SKM-1 (cell line): Measurements from ENCODE around the gene TENT4B.
"Not testable (repeated sequence)": the region's sequence is repeated elsewhere in the genome, so short reads cannot be mapped to it uniquely, and the experiment has no call there.

Experiments
- DNase-seq: peaks from one replicate; lab custom pipeline; 2025; ENCODE audit not compliant: unreplicated experiment; lab: John Stamatoyannopoulos, UW

TENT4B gene

DNA sequence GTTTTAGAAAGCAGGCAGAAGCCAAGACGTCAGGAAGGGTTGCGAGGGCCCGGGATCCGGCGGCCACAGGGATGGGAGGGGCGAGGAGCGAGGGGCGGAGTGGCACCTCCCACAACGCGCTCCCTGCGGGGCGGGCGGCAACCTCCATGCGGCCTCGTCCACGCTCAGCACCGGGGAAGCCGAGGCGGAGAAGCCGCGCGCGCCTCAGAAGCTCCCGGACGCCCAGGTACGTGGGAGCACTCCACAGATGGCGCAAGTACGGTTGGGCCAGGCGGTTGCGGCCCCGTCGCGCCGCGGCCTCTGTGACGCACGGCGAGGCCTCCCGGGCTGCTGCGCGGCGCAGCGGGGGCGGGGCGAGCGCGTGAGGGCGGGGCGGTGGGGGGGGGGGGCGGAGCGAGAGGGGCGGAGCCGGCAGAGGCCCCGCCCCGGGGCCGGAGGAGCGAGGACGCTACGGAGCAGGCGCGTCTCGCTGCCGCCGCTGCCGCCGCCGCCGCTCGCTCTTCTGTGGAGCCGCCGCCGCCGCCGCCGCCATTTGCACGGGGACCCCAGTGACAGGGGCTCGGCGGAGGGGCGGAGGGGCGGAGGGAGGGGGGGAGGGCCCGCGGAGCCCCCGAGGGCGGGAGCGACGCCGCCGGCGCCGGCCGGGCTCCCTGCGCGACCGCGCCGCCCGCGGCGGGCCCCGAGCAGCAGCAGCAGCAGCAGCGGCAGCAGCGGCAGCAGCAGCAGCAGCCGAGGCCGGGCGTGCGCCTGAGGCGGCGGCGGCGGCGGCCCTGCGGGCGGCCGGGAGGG, at the start of gene TENT4B:
TENT4B (plus strand) TSS at position 500 of the 789 bp plus-strand sequence. CDS start 316 bp downstream, outside the sequence.
- peak; percentile 68 for DNase-seq

DNA sequence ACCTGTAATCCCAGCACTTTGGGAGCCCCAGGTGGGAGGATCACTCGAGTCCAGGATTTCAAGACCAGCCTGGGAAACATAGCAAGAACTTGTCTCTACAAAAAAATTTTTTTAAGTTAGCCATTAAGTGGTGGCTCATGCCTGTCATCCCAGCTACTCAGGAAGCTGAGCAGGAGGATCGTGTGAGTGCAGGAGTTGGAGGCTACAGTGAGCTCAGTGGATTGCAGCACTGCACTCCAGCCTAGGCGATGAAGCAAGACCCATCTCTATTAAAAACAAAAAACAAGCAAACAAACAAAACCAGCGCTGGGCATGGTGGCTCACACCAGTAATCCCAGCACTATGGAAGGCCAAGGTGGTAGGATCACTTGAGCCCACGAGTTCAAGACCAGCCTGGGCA, 49.3 kb upstream of the TENT4B start:
- no peak for DNase-seq

GRCh38 chr16:50114357-50115129, 38.6 kb upstream of the TENT4B start:
- DNase-seq: no peak

DNA sequence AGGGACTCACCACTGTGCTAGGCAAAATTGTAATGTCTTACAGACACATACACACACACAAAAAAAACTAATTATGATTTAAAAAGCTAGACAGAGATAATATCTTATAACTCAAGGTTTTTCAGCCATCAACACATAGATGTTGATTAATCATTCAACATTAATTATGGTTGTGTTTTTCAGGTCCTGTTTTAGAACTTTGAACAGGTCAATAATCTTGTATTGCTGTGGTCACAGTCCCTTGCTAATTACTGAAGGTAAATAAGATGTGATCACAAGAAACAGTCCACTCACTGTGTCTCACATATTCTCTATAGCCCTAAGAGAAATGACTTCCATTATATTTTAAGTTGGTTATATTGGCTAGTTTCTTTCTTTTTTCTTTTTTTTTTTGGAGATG, 32.4 kb upstream of the TENT4B start:
- DNase-seq: no peak

DNA sequence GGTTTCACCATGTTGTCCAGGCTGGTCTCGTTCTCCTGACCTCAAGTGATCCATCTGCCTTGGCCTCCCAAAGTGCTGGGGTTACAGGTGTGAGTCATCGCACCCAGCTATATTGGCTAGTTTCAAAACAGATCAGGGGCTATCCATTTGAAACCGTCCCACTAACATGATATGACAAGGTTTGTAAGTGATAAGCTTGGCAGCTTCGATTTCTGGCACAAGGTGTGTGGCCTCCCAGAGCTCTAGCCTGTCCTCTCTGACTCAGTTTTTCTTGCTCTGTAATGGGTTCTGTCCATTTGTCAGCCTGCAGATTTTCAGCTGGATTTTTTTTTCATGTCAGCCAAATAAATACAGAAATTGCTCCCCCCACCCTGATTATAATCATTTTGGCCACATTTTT, 31.8 kb upstream of the TENT4B start:
- DNase-seq: no peak

GRCh38 chr16:50121721-50122445, 31.2 kb upstream of the TENT4B start:
- DNase-seq: no peak

DNA sequence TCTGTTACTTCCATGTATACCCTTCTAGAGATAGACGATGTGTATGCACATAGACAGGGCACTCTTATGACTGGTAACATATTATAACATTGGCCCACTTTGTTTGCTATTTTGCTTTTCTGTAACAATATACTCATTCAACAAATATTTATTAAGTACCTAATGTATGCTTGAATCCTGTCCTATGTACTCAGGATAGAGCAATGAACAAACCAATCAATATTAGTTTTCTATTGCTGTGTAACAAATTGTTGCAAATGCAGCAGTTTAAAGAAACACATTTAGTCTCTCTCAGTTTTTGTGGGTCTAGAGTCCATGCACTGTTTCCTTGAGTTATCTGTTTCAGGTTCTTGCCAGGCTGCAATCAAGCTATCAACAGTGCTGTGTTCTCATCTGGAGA, 29.7 kb upstream of the TENT4B start:
- DNase-seq: no peak

DNA sequence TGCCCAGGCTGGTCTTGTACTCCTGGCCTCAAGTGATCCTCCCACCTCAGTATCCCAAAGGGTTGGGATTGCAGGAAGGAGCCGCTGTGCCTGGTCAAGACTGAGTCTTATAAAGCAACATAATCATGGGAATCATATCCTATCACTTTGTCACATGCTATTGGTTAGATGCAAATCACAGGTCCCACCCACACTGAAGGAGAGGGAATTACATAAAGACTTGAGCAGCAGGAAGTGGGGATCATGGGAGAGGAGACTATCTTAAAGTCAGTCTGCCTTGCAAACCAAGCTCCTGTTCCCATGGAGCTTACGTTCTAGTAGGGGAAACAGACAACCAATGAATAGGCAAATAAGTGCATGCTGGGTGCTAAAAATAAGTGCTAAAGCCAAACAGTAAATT, 28.3 kb upstream of the TENT4B start:
- DNase-seq: no peak

DNA sequence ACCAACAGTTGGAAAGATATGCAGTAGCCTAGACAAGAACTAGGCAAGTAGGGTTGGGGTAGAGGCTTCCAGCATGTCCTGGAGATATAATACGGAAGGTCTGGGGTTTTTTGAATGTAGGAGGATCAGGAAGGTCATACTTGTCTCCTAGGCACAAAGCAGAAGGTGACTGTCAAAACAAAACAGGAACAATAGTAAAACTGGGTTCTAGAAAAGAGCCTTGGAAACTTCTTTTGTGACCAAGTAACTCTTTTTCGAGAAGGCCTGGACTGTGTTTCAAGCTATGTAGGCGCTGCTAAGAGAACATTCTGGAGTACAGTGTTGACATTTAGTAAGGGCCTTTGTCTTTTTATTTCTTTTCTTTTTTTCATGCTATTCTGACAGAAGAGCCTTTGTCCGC, 26.9 kb upstream of the TENT4B start:
- DNase-seq: no peak

GRCh38 chr16:50132571-50132970, 20.5 kb upstream of the TENT4B start:
- DNase-seq: not testable (repeated sequence)

DNA sequence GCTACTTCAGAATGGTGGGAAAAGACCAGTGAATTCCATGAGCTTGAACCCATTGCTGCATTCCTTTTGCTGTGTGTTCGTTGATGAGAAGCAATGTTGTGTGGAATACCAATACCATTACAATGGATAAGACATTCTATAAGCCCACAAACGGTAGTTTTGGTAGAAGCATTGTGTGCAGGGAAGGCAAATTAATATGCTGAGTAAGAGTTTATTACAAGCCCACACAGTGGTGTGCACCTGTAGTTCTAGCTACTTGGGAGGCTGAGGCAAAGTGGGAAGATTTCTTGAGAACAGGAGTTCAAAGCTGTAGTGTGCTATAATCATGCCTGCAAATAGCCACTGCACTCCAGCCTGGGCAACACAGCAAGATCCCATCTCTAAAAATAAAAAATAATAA, 19.9 kb upstream of the TENT4B start:
- DNase-seq: no peak

- no peak for DNase-seq
Measured at GRCh38 chr16:50136399-50136798, 16.7 kb upstream of the TENT4B start.

DNA sequence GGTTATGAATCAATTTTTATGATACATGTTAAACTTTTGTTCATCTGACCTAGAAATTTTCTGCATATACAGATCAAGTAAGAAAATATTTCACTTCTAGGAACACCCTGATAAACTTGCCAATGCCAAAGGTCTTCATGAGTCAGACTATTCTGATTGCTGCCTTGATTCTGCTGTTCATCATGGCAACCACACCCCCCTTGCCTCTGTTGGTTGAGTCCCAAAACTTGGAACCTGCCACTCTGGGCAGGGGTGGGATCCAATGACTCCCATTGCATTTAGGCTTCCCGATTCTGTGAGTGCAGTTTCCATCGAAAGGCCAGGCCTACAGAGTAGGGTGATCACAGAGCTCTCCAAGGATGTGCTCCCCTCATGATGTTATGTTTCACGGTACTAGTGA, 15.8 kb upstream of the TENT4B start:
- no peak for DNase-seq

DNA sequence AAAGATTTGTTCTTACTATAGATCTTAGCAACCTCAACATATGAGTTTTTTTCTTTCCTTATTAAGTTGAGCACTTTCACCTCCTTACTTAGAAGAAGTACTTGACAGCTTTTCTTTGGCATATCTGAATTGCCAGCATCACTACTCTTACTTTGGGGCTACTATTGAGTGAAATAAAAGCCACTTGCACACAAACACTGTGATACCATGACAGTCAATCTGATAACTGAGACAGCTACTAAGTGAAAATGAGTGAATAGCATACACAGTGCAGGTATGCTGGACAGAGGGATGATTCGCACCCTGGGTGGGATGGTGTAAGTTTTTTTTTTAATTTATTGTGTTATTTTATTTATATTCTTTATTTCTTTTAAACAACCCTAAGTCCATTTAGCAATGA, 13.5 kb upstream of the TENT4B start:
- no peak for DNase-seq

- DNase-seq: no peak
Measured at GRCh38 chr16:50144211-50144610, 8.9 kb upstream of the TENT4B start.

DNA sequence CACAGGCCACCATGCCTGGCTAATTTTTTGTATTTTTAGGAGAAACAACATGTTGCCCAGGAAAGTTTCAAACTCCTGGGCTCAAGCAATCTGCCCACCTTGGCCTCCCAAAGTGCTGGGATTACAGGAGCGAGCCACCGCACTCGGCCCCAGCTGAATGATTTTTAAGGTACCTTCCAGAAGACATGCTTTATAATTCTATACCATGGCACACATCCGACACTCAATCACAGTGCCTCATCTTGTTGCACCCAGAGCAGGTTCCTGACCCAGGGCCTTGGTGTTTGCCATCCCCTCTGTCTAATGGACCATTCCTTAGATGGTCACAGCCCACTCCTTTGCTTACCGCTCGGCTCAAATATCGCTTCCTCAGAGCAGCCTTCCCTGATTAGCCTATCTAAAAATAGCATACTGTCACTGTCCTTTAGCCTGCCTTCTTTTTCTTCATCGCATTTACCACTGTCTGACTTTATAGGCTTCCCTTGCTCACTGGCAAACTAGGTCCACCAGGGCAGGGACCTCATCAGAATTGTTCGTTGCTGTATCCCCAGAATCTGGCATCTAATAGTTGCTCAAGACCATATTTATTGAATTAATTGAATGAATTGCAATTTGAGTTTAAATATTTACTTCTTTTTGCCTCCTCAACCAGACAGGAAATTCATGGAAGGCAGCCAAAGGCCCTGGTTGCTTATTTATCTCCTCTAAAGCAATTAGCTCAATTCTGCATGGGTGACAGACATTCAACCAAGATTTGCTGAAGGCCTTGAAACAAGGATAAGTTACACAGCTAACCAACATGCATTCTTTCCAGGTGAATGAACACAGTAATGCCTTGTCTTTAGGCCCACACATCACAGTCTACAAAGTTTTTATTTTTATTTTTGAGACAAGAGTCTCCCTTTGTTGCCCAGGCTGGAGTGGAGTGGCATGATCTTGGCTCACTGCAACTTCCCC, 6.3 kb upstream of the TENT4B start:
- no peak for DNase-seq

DNA sequence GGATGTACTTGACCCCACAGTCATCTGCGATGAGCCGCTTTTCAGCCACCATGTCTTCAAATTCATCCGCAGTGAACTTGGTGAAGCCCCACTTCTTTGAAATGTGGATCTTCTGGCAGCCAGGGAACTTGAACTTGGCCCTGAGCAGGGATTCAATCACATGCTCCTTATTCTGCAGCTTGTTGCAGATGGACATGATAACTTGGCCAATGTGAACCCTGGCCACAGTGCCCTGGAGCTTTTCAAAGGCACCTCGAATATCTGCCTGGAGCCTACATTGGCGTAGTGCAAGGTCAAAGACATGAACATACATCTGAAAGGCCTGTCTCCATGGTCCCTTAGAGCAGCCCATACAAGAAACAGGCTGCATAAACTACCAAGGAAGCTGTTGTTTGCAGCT, 1.8 kb upstream of the TENT4B start:
- DNase-seq: no peak

- no peak for DNase-seq
Measured at GRCh38 chr16:50151756-50152155, 1.4 kb upstream of the TENT4B start.

DNA sequence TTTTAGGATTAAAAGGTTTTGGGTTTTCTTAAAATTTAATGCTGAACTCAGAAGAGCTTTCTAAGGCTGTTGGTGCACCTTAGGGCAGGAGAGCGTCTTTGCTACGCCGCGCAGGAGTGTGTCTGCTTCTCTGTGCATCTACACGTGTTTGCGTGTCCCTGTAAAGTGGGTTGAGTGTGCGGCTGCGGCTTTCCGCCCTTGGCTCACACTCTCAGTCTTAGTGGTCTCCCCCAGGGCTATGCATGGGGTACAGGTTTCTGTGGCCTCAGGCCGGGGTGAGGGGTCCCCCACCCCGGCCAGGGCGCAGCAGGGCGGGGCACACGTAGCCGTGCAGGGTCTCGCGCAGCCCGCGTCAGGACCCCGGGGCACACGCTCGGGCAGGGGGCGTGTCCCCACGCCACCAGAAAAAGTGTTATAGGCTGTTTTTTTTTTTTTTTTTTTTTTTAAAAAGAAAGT, 727 bp upstream of the TENT4B start:
- DNase-seq: no peak

DNA sequence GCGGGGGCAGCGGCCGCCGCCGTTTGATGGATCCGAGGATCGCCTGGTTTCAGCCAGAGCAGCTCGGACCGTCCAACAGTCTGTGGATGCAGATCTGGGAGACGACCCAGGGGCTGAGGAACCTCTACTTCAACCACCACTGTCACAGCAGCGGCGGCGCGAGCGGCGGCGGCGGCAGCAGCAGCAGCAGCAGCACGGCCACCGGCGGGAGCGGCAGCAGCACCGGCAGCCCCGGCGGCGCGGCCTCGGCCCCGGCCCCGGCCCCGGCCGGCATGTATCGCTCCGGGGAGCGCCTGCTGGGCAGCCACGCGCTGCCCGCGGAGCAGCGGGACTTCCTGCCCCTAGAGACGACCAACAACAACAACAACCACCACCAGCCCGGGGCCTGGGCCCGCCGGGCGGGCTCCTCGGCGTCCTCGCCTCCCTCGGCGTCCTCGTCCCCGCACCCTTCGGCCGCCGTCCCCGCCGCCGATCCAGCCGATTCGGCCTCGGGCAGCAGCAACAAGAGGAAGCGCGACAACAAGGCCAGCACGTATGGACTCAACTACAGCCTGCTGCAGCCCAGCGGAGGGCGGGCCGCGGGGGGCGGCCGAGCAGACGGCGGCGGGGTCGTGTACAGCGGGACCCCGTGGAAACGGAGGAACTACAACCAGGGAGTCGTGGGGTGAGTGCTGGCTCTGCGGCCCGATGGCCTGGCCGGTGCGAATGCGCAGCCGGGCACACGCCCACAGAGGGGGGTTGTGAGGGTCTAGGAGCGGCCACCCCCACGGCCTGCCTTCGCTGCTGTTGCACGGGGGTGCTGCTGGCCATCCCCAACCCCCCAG, 702 bp downstream of the TENT4B start:
- DNase-seq: no peak
